ENCODE results near the gene CREB3L1.

Gene CREB3L1

DNA sequence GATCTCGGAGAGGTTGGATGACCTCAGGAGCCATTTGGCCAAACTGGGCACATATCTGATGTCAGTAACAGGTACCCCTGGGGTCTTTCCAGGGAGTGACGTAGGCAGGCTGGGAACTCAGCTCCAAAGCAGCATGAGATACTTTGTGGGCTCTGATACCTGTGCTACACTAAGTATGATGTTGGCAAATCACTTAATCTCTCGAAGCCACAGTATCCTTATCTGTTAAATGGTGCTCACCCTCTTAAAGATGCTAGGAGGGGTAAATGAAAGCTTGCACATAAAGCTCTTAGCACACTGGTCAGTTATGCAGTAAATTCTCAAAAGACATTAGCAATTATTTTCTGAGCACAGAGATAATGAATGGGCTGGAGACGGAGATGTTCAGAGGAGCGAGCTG lies 52.7 kb downstream of the CREB3L1 start:
- peak in 1 of 5 experiments; percentile 59 for DNase-seq

DNA sequence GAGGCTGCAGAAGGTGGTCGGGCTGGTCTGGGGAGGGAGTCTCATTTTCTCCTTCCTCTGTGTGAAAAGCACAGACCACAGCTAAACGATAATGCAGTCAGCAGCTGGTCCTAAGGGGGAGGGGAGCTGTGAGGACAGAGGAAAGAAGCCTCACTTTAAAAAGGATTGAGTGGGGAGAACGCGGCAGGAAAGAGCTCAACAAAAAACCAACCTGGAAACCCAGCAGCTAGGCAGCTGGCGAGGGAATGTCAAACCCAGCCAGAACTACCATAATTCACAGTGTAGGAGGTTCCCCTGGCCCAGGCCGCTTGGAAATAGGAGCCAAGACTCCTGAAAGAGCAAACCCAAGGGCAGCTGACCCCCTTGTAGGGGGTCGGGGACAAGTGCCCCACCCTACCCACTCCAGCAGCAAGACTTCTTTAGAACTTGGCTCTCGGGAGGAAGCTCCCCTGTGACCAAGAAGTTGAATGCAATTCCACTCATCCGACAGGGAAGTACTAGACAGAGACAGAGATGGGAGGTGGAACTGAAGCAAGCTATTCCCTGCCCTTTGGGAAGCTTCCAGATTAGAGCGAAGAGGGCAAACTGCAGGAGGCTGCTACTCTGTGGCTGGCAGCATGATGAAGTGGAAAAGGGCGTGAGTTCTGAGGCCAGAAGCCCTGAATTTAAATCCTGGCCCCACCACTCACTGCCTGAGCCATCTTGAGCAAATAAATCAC lies 53.3 kb downstream of the CREB3L1 start:
- DNase-seq, result peak in 1 of 5 experiments; percentile 72

DNA sequence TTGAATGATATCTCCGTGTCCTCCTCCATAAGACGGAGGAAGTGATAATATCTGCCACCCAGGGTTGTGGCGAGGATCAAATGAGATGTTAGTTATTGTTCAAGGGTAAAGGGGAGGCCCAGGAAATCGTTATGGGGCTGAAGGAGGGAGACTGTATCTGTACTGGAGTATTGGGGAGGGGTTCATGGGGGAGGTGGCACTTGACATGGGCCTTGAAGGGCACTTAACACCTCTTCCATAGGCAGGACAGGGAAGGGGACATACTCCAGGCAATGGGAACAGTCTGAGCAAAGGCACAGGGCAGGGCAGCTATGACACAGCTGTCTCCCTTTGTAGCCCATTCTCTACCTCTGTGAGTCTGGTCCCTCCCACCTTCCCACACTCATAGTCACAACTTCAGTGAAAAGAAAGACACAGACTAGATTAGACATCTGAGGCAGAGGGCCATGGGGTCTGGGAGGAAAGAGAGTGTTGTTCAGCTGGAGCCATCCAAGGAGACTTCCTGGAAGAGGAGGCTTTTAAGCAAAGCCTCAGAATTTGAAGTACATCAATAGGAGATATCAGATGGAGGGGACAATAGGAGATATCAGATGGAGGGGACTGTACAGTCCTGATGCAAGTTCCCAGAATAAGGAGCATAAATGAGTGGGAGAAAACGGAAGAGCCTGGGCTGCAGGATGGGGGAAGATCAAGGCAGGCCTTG lies 54.0 kb downstream of the CREB3L1 start:
- peak in 3 of 5 experiments; percentile 15 to 87 (median 54) for DNase-seq

DNA sequence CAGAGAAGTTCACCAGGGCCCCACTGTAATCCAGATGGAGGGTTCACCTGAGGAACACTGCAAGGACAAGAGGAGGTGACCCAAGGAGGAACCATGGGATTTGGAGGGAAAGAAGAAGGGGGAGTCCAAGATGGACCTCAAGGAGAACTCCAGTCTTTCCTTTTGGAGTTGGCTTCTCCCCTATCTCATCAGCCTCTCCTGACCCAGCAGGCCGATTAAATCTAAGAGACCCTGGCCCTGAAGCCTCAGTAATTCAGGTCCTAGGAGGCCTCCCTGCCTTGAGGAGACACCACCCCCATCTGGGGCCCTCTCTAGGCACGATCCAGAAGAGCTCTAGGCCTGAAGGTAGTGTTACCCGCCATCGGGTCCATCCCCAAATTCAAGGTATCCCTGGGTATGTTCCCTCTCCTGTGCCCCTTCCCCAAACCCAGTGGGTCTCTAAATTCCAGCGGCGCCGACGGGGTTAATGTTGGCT lies 54.7 kb downstream of the CREB3L1 start:
- no peak for DNase-seq

DNA sequence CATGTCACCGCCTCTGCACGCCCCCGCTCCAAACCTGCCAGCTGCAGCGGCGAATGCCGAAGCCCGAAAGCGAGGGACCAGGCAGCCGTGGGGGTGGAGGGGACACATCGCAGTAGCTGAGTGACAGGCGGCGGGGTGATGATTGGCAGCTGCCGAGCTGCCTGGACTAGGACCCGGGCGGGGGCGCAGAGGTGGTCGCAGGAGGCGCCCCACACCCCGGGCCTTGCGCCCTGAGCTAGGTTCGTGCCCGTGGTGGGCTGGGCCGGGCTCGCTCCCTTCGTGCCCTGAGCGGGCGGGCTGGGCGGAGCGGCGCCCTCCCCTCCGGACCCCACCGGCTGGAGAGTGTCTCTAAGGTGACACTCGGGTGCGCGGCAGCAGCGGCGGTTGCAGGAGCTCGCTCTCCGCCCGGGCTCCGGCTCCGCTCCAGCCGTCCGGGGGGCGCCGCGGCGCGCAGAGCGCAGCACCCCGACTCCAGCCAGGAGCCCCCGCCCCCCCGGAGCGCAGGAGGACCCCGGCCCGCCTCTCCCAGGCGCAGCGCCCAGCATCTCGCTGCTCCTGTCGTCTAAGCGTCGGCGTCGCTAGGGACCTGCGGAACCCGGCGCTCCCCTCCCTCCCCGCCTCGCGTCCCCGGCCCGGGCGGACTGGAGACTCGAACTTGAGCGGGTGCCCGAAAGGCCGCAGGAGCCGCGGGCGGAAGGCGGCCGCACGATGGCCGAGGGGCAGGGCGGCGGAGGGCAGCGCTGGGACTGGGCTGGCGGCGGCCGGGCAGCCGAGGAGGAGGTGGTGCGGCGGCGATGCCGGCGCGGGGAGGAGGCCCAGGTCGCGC lies 55.3 kb downstream of the CREB3L1 start:
- DNase-seq, result peak in 3 of 5 experiments; percentile 27 to 42 (median 32)

DNA sequence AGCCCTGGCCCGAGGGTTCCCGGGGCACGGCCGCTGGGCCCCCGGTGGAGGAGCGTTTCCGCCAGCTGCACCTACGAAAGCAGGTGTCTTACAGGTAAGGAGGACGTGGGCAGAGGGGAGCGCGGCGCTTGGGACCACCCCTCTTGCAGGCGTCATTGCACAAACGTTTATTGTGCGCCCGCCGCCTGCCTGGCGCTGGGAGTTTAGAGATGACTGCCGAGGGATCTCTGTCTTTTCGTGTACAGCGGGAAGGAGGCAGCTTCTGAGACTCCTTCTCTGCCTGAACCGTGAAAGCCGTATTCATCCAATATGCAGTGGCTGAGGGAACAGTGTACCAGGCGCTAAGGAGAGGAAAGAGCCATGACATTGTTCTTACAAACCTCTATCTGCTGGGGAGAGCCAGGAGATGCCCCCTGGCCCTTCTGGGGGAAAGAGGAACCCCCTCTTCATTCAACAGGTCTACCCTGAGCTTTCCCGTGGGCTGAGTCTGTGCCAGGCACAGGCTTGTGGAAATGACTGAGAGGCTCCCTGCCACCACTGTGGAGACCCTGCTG lies 56.0 kb downstream of the CREB3L1 start:
- DNase-seq, result peak in 3 of 5 experiments; percentile 9 to 28 (median 20)

DNA sequence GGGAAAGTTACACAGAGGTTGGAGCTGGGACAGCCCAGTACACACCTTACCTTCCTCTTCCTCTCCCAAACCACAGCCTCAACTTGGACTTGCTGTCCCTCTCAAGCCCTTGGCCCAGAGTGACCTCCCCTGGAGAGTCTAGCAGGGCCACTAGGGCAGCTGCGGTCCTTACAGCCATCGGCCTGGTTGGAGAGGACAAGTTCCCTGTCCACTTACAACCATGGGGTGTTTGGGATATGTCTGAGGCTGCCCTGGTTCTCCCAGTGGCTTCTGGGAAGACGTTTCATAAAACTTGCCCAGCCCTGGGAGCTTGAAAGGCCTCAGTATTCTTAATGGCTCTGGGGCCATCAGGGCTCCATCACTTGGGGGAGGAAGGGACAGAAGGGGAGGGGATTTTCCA lies 56.7 kb downstream of the CREB3L1 start:
- no peak for DNase-seq

DNA sequence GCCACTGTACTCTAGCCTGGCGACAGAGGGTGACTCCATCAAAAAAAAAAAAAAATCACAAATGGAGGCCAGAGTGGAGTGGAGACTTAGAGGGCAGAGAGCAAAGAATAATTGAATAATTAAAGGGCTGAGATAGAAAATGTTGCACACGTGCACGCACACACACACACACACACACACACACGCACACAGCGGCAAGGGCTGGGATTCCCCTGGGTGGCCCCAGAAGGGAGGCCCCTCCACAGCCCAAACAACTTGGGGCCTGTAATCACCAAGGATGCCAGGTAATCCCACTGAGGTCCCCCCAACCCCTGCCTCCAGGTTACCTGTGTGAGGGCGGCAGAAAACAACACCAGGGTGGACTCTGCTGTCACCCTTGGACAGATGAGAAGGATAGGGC lies 57.8 kb downstream of the CREB3L1 start:
- DNase-seq, result no peak

DNA sequence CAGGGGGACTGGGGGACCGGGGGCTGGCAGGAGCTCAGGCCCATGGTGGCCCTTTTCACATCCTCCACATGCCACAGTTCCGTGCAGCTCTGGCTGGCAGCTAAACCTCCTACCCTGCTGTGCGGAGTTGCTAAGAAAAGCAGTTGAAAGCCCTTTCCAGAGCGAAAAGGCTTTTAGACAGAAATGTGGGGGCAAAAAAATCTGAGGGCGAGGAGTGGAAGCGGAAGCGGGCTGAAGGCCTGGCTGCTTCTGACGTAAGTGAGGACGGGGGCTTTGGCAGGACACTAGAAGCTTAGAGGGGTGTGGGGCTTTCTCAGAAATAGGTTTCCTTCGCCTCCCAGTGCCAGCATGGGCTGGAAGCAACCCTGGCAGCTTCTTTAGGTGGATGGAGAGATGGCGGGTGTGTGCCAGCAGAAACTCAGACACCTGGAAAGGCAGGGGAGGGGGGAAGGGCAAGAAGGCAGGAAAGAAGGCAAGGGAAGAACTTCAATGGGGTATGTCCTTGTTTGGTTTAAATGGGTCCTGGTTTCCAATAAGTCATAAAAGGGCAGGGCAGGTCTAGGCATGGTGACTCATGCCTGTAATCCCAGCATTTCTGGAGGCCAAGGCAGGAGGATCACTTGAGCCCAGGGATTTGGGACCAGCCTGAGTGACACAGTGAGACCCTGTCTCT lies 58.6 kb downstream of the CREB3L1 start:
- DNase-seq, result no peak

DNA sequence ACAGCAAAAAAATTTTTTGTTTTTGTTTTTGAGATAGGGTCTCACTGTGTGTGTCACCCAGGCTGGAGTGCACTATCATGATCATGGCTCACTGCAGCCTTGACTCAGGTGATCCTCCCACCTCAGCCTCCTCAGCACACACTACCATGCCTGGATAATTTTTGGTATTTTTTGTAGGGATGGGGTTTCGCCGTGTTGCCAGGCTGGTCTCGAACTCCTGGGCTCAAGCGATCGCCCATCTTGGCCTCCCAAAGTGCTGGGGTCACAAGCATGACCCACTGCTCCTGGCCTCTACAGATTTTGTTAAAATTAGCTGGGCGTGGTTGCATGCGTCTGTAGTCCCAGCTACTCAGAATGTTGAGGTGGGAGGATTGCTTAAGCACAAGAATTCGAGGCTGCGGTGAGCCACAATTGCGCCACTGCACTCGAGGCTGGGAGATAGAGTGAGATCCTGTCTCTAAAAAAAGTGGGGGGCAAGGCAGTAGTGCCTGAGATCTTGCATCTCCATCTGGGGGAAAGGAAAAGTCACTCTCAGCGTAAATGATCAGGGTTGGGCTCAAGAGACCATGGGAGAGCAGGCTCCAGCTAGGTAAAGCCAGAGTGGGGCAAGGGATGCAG lies 59.2 kb downstream of the CREB3L1 start:
- peak in 1 of 5 experiments; percentile 30 for DNase-seq

DNA sequence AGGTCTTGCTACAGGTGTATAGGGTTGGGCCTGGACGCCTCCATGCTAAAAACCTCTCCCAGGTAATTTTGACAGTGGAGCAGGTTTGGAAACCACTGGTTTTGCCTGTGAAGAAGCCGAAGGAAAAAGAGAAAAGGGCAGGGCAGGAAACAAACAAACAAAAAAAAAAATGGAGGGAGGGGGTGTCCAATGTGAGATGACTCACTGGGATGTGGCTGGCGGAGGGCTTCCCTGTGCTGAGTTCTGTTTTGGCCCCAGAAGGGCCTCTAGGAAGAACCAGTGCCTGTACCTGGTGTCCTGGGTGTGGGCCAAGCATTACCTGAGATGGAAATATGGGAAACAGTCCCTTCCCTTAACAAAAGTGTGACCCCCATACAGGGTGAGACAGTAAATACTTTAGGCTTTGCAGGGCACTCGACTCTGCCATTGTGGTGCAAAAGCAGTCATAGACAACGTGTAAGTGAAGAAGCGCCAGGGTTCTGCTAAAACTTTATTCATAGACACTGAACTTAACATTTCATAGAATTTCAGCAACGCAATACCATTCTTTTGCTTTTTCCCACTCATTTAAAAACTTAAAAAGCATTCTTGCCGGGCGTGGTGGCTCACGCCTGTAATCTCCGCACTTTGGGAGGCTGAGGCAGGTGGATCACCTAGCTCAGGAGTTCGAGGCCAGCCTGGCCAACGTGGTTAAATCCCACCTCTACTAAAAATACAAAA lies 60.3 kb downstream of the CREB3L1 start:
- DNase-seq, result no peak

DNA sequence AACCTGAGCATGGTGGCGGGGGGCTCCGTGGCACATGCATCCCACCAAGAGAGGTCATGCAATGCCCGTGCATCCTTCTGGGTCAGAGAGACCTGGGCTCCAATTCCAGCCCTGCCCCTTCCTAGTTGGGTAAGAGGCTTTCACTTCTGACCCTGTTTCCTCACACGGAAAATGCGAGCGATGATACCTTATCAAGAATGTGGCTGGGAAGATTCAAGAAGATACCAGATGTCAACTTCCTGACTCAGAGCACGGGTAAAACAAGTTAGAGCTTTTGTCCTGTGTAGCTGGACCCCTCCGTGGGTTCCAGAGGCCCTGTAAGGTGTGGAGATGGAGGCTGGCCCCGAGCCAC lies 61.1 kb downstream of the CREB3L1 start:
- no peak for DNase-seq

DNA sequence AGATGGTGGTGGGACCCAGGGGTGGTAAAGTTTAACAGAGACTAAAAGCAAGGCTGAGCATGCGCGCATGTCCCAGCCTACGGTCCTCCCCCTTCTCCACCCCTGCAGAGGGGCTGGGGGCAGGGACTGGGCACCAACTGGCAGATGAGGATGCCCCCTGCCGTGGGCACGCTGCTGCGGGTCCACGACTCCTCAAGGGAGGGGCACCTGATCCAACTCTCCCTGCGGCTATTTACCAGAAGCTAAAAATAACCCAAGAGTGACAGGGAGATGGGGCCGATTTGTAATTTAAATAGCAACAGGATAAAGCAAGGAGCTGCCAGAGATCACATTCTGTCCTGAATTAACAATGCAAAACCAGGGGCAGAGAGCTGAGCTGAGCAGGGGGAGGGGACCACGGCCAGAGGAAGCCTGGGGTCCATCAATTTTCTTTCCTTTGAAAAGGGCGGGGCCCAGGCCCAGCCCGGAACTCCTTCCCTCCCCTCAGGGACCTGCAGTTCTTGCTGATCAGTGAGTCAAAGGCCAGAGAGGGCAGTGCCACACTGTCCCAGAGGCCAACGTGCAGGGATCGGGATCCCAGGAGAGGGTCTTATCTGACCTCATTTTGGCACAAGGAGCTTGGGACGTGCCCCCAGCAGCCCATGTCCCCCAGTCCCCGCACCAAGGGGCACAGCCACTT lies 61.7 kb downstream of the CREB3L1 start:
- DNase-seq, result no peak

DNA sequence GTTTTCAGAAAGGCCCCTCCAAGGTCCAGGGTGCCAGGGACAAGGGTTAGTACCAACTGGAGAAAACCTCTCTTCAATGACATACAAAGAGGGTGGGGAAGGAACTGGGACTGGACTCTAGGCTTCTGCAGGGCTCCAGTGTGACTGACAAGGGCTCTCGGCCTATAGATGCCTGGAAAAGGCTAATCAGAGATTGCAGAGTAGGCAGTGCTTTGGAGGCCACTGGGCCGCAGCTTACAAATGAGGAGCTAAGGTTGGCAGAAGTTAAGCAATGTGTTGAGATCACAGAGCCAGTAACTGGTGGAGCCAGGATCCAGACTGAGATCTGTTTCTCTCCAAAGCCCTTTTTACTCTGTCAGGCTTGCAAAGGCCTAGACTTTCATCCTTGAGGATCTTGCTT lies 62.4 kb downstream of the CREB3L1 start:
- DNase-seq, result no peak

DNA sequence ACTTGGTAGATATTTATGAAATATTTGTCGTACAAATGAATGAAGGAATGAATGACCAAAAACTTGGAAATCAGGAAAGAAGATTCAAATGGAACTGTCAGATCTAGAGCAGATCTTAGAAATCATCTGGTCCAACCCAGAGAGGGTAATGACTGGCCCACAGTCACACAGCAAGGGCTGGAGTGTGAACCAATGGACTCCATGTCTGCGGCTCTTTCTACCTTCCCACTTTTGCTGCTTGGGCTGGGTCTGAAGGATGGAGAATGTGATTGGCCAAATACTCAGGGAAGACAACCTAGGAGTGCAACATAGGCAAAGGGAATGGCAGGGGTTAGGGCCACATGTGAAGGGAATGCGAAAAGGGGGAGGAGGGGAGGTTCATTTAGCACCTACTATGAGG lies 64.0 kb downstream of the CREB3L1 start:
- DNase-seq, result no peak

DNA sequence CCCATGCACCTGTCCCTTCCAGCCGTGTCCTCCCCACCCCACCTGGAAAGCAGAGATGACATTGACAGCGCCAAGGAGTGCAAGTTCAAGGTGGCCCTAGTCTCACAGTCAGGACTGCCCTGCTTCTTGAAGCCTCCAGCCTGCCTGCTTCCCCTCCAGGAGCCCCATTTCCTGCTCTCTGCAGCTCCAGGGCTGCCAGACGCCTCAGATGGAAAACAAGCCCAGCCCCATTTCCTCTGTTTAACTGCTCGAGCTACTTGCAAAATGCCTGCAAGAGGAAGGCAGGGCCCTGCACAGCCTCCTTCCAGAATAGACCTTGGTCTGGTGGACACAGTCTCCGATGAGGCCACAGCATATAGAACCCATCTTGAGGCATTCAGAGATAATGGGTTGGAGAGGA lies 64.8 kb downstream of the CREB3L1 start:
- DNase-seq, result peak in 1 of 5 experiments; percentile 46

DNA sequence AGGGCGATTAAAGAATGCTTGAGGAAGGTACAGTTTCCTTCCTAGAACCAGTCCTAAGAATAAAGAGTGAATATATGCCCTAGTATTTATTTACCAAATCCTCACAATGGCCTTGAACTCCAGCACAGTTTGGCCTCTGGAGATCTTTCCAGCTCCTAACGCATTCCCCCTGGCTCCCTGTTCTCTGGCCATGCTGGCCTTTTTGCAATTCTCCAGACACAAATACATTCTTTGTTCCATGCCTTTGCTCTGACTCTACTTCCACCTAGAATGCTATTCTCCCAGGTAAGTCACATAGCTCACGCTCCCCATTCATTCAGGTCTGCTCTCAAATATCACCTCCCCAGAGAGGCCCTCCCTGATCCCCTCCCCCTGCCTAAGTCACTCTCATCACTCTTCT lies 66.1 kb downstream of the CREB3L1 start:
- no peak for DNase-seq

DNA sequence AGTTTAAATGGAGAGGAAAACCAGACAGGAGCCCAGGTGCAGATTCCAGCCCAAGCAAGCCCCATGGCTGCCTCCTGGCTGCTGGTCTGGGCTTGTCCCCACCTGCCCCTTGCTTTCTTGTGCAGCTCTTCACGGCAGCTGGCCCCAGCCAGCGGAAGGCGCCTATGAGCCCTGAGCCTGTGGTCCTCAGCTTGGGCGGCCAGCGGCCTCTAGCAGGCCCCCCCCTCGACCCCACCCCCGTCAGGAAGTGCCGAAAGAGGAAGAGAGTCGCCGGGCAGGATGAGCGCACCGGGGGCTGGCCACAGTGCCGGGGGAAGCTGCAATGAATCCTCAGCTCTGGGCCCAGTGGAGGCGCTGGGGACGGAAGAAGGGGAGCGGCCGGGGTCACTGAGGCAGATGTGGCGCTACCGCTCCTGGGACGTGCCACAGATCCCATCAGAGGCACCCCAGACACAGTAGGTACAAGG lies 67.7 kb downstream of the CREB3L1 start:
- peak in 1 of 5 experiments; percentile 37 for DNase-seq

DNA sequence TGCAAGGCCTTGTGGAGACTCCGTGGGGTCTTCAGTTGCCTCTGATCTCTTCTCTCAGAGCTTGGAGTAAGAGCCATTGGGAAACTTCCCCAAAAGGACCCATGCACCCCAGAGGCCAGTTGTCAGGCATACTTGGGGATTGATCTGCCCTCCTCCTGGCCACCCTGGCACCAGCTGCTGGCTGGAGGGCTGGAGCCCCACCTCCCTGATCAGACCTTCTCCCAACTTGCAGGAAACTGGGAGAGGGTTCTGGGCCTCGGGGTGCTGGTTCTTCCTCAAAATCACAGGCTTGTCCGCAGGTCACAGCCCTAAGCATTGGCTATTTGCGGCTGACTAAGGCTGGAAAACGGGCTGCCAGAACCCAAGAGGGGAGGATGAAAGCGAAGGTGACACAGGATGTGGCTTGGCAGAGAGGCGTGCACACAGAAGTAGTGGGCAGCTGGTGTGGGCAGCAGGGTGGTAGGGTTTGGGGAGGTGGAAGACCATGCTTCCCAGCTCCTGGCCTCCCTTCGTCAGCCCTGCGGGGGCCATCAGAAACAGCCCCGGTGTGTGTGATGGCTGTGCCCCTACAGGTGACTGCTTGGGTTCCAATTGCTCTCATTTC lies 68.5 kb downstream of the CREB3L1 start:
- DNase-seq, result peak in 1 of 5 experiments; percentile 71
